PC-9 (cell line): ENCODE results near the gene PBX1. TPM values are rescaled to one million over a fixed set of nuclear protein-coding genes. Genes with fewer than 3 reads are reported as not detected.

Experiments used
- BruUV-seq: library from RNA; stranded (reverse); fragments of 400-500 nt; replicated peaks from 2 replicates; lab custom pipeline; 2021; lab: Mats Ljungman, UMichigan
- CTCF ChIA-PET: fragments of 300-600 bp; sonication (Branson Sonifier 250); formaldehyde crosslinking; loops from one replicate; lab custom pipeline; 2022; ENCODE audit warnings: antibody characterized with exemption; lab: Charles Lee
- POLR2A ChIA-PET: fragments of 300-600 bp; sonication (Branson Sonifier 250); formaldehyde crosslinking; loops from one replicate; lab custom pipeline; 2022; ENCODE audit warnings: antibody characterized with exemption; ENCODE audit not compliant: unreplicated experiment; lab: Charles Lee
- DNase-seq, 2 experiments: peaks; one replicate each; pipeline versions ENCODE4 v3.0.0 to v3.0.0-alpha.2; 2015 to 2022; ENCODE audit warnings: mixed read lengths in 1 of 2
- H2AFZ ChIP-seq: fragments of 200-600 bp; sonication (generic); 2 replicates; pipeline ENCODE4 v1.8.1; 2017; ENCODE audit warnings: antibody characterized with exemption
- H3F3A ChIP-seq: fragments of 200-600 bp; sonication (generic); 2 replicates; pipeline ENCODE4 v1.8.1; 2017; ENCODE audit warnings: antibody characterized with exemption, mild to moderate bottlenecking, low read depth; ENCODE audit not compliant: insufficient read depth
- H3K27ac ChIP-seq: fragments of 200-600 bp; sonication (generic); 2 replicates; pipeline ENCODE4 v1.6.1; 2016; ENCODE audit warnings: mixed run types
- H3K27me3 ChIP-seq: fragments of 200-600 bp; sonication (generic); 2 replicates; pipeline ENCODE4 v1.6.1; 2016; ENCODE audit warnings: low read depth, mixed run types; ENCODE audit not compliant: insufficient read depth
- H3K36me3 ChIP-seq: fragments of 200-600 bp; sonication (generic); 2 replicates; pipeline ENCODE4 v1.6.1; 2016; ENCODE audit warnings: low read depth, mixed run types
- H3K4me1 ChIP-seq: fragments of 200-600 bp; sonication (generic); replicated peaks from 2 replicates; pipeline ENCODE4 v1.6.1; 2016; ENCODE audit warnings: mixed run types; ENCODE audit not compliant: insufficient read depth
- H3K4me2 ChIP-seq: fragments of 200-600 bp; sonication (generic); 2 replicates; pipeline ENCODE4 v1.6.1; 2017; ENCODE audit warnings: mixed run types
- H3K4me3 ChIP-seq: fragments of 200-600 bp; sonication (generic); 2 replicates; pipeline ENCODE4 v1.6.1; 2016; ENCODE audit warnings: mixed run types
- H3K79me2 ChIP-seq: fragments of 200-600 bp; sonication (generic); 2 replicates; pipeline ENCODE4 v1.6.1; 2017; ENCODE audit warnings: low read depth, mixed run types
- H3K9me2 ChIP-seq: fragments of 200-600 bp; sonication (generic); 2 replicates; pipeline ENCODE4 v1.8.1; 2017; ENCODE audit warnings: mild to moderate bottlenecking; ENCODE audit not compliant: insufficient read depth
- H3K9me3 ChIP-seq: fragments of 200-600 bp; sonication (generic); 2 replicates; pipeline ENCODE4 v1.8.1; 2016; ENCODE audit warnings: low read depth; ENCODE audit not compliant: insufficient read depth
- H4K20me1 ChIP-seq: fragments of 200-600 bp; sonication (generic); 2 replicates; pipeline ENCODE4 v1.8.1; 2017; ENCODE audit not compliant: insufficient read depth
- CTCF ChIP-seq: fragments of 200-600 bp; sonication (generic); conservative IDR thresholded peaks from 2 replicates; pipeline ENCODE4 v1.6.1; 2017; ENCODE audit warnings: mixed run types, antibody characterized with exemption, mild to moderate bottlenecking, moderate library complexity
- EZH2 ChIP-seq: fragments of 200-600 bp; sonication (generic); IDR thresholded peaks from 2 replicates; pipeline ENCODE4 v1.8.0; 2017; ENCODE audit warnings: antibody characterized with exemption, low read depth
- intact Hi-C: fragments of 100-400 bp; cut with micrococcal nuclease; formaldehyde crosslinking; loops from one replicate; pipeline ENCODE4 v1.10.0; 2022; ENCODE audit not compliant: unreplicated experiment
- total RNA-seq: library from RNA; stranded (reverse); gene quantifications from 2 replicates; pipeline ENCODE4 v1.2.3, GENCODE V29; 2021

Gene PBX1
- total RNA-seq, 1 experiment from 2014 or later, result 57.7 TPM

GRCh38 chr1:164611754-164612642 is 53.0 kb downstream of the PBX1 start:
- Histone ChIP-seq H3K4me1 (peaks cover 44% of the 10 kb centered on the region), H3K27me3 (no peaks in the 10 kb centered on the region), H3K4me2 (peak overlapping the region; percentile 73), H3K9me2 (no peaks in the 10 kb centered on the region), H3K4me3 (no peak overlapping the region; the same call in 1 of the 2 replicates), H3K9me3 (no peaks in the 10 kb centered on the region), H4K20me1 (no peaks in the 10 kb centered on the region), H2AFZ (no peak overlapping the region), H3K36me3 (0 out of 2 replicates have a peak, but pooled peaks cover 5% of the 10 kb centered on the region), H3K79me2 (peaks cover 47% of the 10 kb centered on the region), H3F3A (peaks cover 32% of the 10 kb centered on the region), H3K27ac (peak overlapping the region; percentile 79)
- POLR2A ChIA-PET, result interaction anchor here (0.6 to 0.8 kb wide), 2 partner anchors 10 to 13 kb away, joined by 9 to 14 read pairs; no protein-coding TSS in a partner anchor
- no TSS peak for BruUV-seq
- TF ChIP-seq EZH2 (no peak), CTCF (no peak)
- peak; percentile 79 to 96 for DNase-seq
- intact Hi-C loops, result loop anchor here (1.0 to 2.0 kb wide), 3 partner anchors 10 to 175 kb away; partner anchors contain the start of gene PBX1
- CTCF ChIA-PET, result interaction anchor here (0.7 to 1.9 kb wide), 3 partner anchors 9 to 53 kb away, joined by 3 to 4 read pairs (median 4); partner anchors contain the start of gene PBX1

GRCh38 chr1:164613176-164613575 is 54.2 kb downstream of the PBX1 start:
- Histone ChIP-seq H3K4me2 (peak overlapping the region; percentile 73), H3K27ac (peak overlapping the region; percentile 79), H3K9me2 (no peaks in the 10 kb centered on the region), H2AFZ (no peak overlapping the region), H3F3A (peaks cover 32% of the 10 kb centered on the region), H3K36me3 (0 out of 2 replicates have a peak, but pooled peaks cover 5% of the 10 kb centered on the region), H3K4me3 (no peak overlapping the region), H3K79me2 (peaks cover 56% of the 10 kb centered on the region), H3K27me3 (no peaks in the 10 kb centered on the region), H4K20me1 (no peaks in the 10 kb centered on the region), H3K4me1 (peaks cover 44% of the 10 kb centered on the region), H3K9me3 (no peaks in the 10 kb centered on the region)
- no TSS peak for BruUV-seq
- ChIA-PET POLR2A (interaction anchor here (0.6 to 0.9 kb wide), 3 partner anchors 39 to 54 kb away, joined by 3 to 8 read pairs (median 7); partner anchors contain the start of gene PBX1), CTCF (no interaction called here)
- intact Hi-C loops, result loop anchor here (1.0 to 2.0 kb wide), 4 partner anchors 35 to 70 kb away; partner anchors contain the start of gene PBX1
- TF ChIP-seq EZH2, result no peak
- DNase-seq, result peak; percentile 53 to 95

GRCh38 chr1:164614316-164614715 is 55.3 kb downstream of the PBX1 start:
- H3K9me3 ChIP-seq, result no peaks in the 10 kb centered on the region
- no peak overlapping the region for H3K4me2 ChIP-seq
- no peak for DNase-seq
- CTCF ChIA-PET, result no interaction called here
- H3K79me2 ChIP-seq, result peaks cover 63% of the 10 kb centered on the region
- no peaks in the 10 kb centered on the region for H3K9me2 ChIP-seq
- H4K20me1 ChIP-seq, result no peaks in the 10 kb centered on the region
- intact Hi-C loops, result no loop called here
- no TSS peak for BruUV-seq
- H3F3A ChIP-seq, result peaks cover 32% of the 10 kb centered on the region
- no peak overlapping the region for H3K4me3 ChIP-seq
- TF ChIP-seq CTCF (no peak), EZH2 (no peak)
- POLR2A ChIA-PET, result interaction anchor here (0.6 kb wide), 1 partner anchor 20 kb away, joined by 3 read pairs; no protein-coding TSS in a partner anchor
- H3K36me3 ChIP-seq, result 0 out of 2 replicates have a peak, but pooled peaks cover 5% of the 10 kb centered on the region
- H3K27me3 ChIP-seq, result no peaks in the 10 kb centered on the region
- no peak overlapping the region for H2AFZ ChIP-seq
- no peak overlapping the region for H3K27ac ChIP-seq
- H3K4me1 ChIP-seq, result peaks cover 54% of the 10 kb centered on the region
